ENCODE measurements around the gene PREB. TPM values are rescaled to one million over a fixed set of nuclear protein-coding genes. Genes with fewer than 3 reads are reported as not detected.
"Not testable (repeated sequence)": the region's sequence is repeated elsewhere in the genome, so short reads cannot be mapped to it uniquely, and the experiment has no call there.

Gene PREB
- total RNA-seq, 1 donor from 2014 or later, result 82.6 TPM

- DNase-seq (ENCODE audit: low spot score), result no peak
- no peak overlapping the region for H3K27ac Mint-ChIP-seq
- H3K9me3 Mint-ChIP-seq, result no peaks in the 10 kb centered on the region
- H3K4me1 Mint-ChIP-seq (ENCODE audit: low read depth), result peaks cover 10% of the 10 kb centered on the region
- intact Hi-C loops (cut with micrococcal nuclease), result no loop called here
- no peak overlapping the region for H3K4me3 Mint-ChIP-seq (ENCODE audit: low read depth)
- H3K36me3 Mint-ChIP-seq (ENCODE audit: low read depth), result peaks cover 49% of the 10 kb centered on the region
- H3K27me3 Mint-ChIP-seq (ENCODE audit: low read depth), result no peaks in the 10 kb centered on the region
Measured at GRCh38 chr2:27130396-27130795, 4.0 kb downstream of the PREB start.

GRCh38 chr2:27128668-27129571 is 5.5 kb downstream of the PREB start:
- no peak for DNase-seq (ENCODE audit: low spot score)
- Mint-ChIP-seq H3K27me3 (ENCODE audit: low read depth) (no peaks in the 10 kb centered on the region), H3K36me3 (ENCODE audit: low read depth) (peaks cover 46% of the 10 kb centered on the region), H3K4me1 (ENCODE audit: low read depth) (peaks cover 14% of the 10 kb centered on the region), H3K27ac (no peak overlapping the region), H3K9me3 (no peaks in the 10 kb centered on the region), H3K4me3 (ENCODE audit: low read depth) (no peak overlapping the region)
- intact Hi-C loops (cut with micrococcal nuclease), result no loop called here

GRCh38 chr2:27127883-27128667 is 6.4 kb downstream of the PREB start:
- DNase-seq (ENCODE audit: low spot score), result no peak
- H3K9me3 Mint-ChIP-seq, result no peaks in the 10 kb centered on the region
- intact Hi-C loops (cut with micrococcal nuclease), result no loop called here
- no peak overlapping the region for H3K4me3 Mint-ChIP-seq (ENCODE audit: low read depth)
- H3K27me3 Mint-ChIP-seq (ENCODE audit: low read depth), result peaks cover 1% of the 10 kb centered on the region
- no peak overlapping the region for H3K27ac Mint-ChIP-seq
- H3K4me1 Mint-ChIP-seq (ENCODE audit: low read depth), result peaks cover 12% of the 10 kb centered on the region
- peaks cover 40% of the 10 kb centered on the region for H3K36me3 Mint-ChIP-seq (ENCODE audit: low read depth)

DNA sequence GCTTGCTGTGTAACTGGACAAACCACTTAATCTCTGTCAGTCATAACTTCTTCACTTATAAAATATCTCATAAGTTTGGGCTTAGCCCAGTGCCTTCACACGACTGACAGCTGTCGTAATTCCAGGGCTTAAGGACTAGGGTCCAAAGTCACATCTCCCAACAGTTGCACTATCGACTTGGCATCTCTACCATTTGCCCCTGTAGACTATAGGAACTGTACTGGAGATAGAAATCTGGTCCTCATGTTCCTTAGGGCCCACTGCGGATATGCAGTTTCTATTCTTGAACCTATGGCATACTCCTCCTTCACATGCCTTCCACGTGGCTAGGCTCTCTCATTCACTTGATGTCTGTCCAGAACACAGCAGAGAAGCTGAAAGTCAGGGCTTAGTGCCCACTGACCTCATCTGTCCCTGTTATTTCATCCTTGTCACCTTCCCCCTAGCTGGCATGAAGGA is 8.2 kb downstream of the PREB start:
- no peak overlapping the region for H3K27ac Mint-ChIP-seq
- intact Hi-C loops (cut with micrococcal nuclease), result no loop called here
- peaks cover 25% of the 10 kb centered on the region for H3K36me3 Mint-ChIP-seq (ENCODE audit: low read depth)
- H3K4me1 Mint-ChIP-seq (ENCODE audit: low read depth), result peaks cover 12% of the 10 kb centered on the region
- no peak for DNase-seq (ENCODE audit: low spot score)
- H3K4me3 Mint-ChIP-seq (ENCODE audit: low read depth), result no peak overlapping the region
- H3K9me3 Mint-ChIP-seq, result no peaks in the 10 kb centered on the region
- peaks cover 12% of the 10 kb centered on the region for H3K27me3 Mint-ChIP-seq (ENCODE audit: low read depth)

DNA sequence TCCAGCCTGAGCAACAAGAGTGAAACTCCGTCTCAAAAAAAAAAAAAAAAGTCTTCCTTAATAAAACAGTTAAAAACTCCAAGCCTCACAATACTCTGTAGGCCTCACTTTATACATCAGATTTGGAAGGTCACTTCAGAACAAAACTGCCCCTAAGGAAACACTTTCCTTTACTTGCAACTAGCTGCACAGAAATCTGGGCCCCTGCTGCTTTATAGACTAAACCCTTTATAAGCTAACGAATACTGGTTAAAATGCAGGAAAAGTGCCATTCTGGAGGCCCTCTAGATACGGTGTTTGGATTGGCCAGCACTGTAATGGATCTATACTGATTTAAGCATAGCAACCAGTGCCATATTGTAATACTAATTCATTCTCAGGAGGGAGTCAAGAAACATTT is 9.3 kb downstream of the PREB start:
- H3K27me3 Mint-ChIP-seq (ENCODE audit: low read depth), result peaks cover 19% of the 10 kb centered on the region
- no peaks in the 10 kb centered on the region for H3K9me3 Mint-ChIP-seq
- no peak overlapping the region for H3K4me3 Mint-ChIP-seq (ENCODE audit: low read depth)
- intact Hi-C loops (cut with micrococcal nuclease), result no loop called here
- peaks cover 13% of the 10 kb centered on the region for H3K36me3 Mint-ChIP-seq (ENCODE audit: low read depth)
- DNase-seq (ENCODE audit: low spot score), result no peak
- no peak overlapping the region for H3K27ac Mint-ChIP-seq
- H3K4me1 Mint-ChIP-seq (ENCODE audit: low read depth), result peaks cover 12% of the 10 kb centered on the region

DNA sequence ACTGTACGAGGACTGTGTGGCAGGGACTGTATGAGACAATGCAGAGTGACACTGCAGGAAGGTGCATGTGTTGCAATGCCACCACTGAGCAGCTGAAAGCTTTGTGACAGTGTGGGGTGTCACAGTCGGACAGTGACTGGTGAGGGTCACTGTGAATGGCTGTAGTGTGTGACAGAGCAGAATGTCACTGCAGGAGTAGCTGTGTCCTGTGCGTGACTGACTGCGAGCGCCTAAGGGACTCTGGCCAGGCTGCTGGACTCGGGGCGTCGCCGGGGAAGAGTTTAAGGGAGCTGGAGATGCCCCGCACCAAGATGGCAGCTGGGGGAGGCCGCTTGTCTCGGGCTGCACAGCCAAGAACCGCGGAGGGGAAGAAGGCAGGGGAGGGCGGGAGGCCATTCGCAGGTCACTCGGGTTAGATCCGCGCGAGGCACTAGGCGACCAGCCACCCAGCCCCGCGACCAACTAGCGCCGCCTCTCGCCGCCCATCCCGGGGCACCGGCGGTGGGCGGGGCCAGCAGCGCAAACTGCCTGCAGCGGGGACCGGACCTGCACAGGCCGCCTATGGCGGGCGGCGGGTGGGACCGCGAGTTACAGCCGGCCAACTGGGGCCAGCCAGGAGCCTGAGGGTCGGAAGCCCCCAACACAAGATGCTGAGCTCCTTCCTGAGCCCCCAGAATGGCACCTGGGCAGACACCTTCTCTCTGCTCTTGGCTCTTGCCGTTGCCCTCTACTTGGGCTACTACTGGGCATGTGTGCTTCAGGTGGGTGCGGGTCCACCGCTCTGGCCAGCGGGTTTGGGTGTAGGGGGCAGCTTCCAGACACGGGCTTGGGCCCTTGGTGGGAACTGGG is 10.9 kb downstream of the PREB start, which contains the start of gene ABHD1:
ABHD1 (plus strand) TSS at position 514 of the 849 bp plus-strand sequence; CDS start at position 648, 134 bp downstream.
- peak; percentile 58 for DNase-seq (ENCODE audit: low spot score)
- Mint-ChIP-seq H3K9me3 (no peaks in the 10 kb centered on the region), H3K4me1 (ENCODE audit: low read depth) (peaks cover 17% of the 10 kb centered on the region), H3K4me3 (ENCODE audit: low read depth) (peak within 1 kb of the TSS; percentile 80), H3K27me3 (ENCODE audit: low read depth) (peaks cover 30% of the 10 kb centered on the region), H3K36me3 (ENCODE audit: low read depth) (no peaks in the 10 kb centered on the region), H3K27ac (peak within 1 kb of the TSS; percentile 62)
- intact Hi-C loops (cut with micrococcal nuclease), result loop anchor here (1.0 kb wide), 1 partner anchor 11 kb away; the partner anchor contains the start of gene PREB

DNA sequence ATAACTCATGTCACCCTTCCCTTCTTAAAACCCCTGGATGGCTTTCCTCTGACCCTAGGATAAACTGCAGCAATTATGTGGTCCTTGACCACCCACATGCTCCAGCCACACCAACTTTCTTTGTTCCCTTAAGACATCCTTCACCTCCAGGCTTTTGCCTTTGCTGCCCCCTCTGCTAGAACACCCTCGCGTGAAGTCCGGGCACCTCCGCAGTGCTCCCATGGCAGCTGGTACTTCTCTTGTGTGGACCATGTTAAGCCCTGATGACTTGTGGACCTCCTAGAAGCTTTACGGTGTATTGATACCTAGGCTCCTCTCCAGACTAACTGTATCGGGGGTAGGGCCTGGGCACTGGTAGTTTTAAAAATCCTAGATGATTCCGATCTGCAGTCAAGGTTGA is 11.6 kb downstream of the PREB start:
- Mint-ChIP-seq H3K4me3 (ENCODE audit: low read depth) (peak overlapping the region; percentile 80), H3K9me3 (no peaks in the 10 kb centered on the region), H3K27ac (no peak overlapping the region), H3K36me3 (ENCODE audit: low read depth) (no peaks in the 10 kb centered on the region), H3K27me3 (ENCODE audit: low read depth) (peaks cover 33% of the 10 kb centered on the region), H3K4me1 (ENCODE audit: low read depth) (peaks cover 17% of the 10 kb centered on the region)
- intact Hi-C loops (cut with micrococcal nuclease), result loop anchor here (1.0 kb wide), 1 partner anchor 12 kb away; the partner anchor contains the start of gene PREB
- no peak for DNase-seq (ENCODE audit: low spot score)

- peaks cover 39% of the 10 kb centered on the region for H3K27me3 Mint-ChIP-seq (ENCODE audit: low read depth)
- no peak overlapping the region for H3K4me3 Mint-ChIP-seq (ENCODE audit: low read depth)
- no peaks in the 10 kb centered on the region for H3K36me3 Mint-ChIP-seq (ENCODE audit: low read depth)
- no peaks in the 10 kb centered on the region for H3K9me3 Mint-ChIP-seq
- H3K27ac Mint-ChIP-seq, result no peak overlapping the region
- intact Hi-C loops (cut with micrococcal nuclease), result no loop called here
- peaks cover 17% of the 10 kb centered on the region for H3K4me1 Mint-ChIP-seq (ENCODE audit: low read depth)
- no peak for DNase-seq (ENCODE audit: low spot score)
Measured at GRCh38 chr2:27121906-27122305, 12.5 kb downstream of the PREB start.

DNA sequence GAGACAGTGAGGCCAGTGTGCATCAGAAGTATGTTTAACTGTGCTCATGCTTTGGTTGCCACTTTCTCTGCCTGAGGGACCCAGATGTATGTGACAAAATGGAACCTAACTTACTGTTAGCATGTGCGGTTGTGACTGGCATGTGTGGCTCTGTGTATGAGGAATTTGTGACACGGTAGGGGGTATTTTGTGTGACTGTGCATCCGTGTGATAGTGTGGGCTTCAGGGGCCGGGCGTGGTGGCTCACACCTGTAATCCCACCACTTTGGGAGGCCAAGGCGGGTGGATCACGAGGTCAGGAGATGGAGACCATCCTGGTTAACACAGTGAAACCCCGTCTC is 15.1 kb downstream of the PREB start:
- H3K9me3 Mint-ChIP-seq; H3K36me3 Mint-ChIP-seq (ENCODE audit: low read depth); intact Hi-C loops (cut with micrococcal nuclease); DNase-seq (ENCODE audit: low spot score): not testable (repeated sequence)
- Mint-ChIP-seq H3K27ac (peak overlapping the region; percentile 36), H3K4me1 (ENCODE audit: low read depth) (peaks cover 17% of the 10 kb centered on the region), H3K27me3 (ENCODE audit: low read depth) (peaks cover 39% of the 10 kb centered on the region), H3K4me3 (ENCODE audit: low read depth) (peak overlapping the region; percentile 77)

- Mint-ChIP-seq H3K27me3 (ENCODE audit: low read depth) (peaks cover 39% of the 10 kb centered on the region), H3K9me3 (no peaks in the 10 kb centered on the region), H3K4me3 (ENCODE audit: low read depth) (peak within 1 kb of the TSS; percentile 77), H3K36me3 (ENCODE audit: low read depth) (no peaks in the 10 kb centered on the region), H3K27ac (peak within 1 kb of the TSS; percentile 36), H3K4me1 (ENCODE audit: low read depth) (peaks cover 12% of the 10 kb centered on the region)
- intact Hi-C loops (cut with micrococcal nuclease), result no loop called here
- no peak for DNase-seq (ENCODE audit: low spot score)
Measured at GRCh38 chr2:27118525-27119329, 15.7 kb downstream of the PREB start, which contains the start of gene CGREF1. Gene CGREF1 (minus strand): TSS chr2:27119128. CDS start chr2:27104366, 14,762 bp downstream.

- Mint-ChIP-seq H3K27me3 (ENCODE audit: low read depth) (peaks cover 37% of the 10 kb centered on the region), H3K27ac (no peak overlapping the region), H3K36me3 (ENCODE audit: low read depth) (no peaks in the 10 kb centered on the region), H3K4me3 (ENCODE audit: low read depth) (peak overlapping the region; percentile 62), H3K4me1 (ENCODE audit: low read depth) (peaks cover 8% of the 10 kb centered on the region), H3K9me3 (no peaks in the 10 kb centered on the region)
- DNase-seq (ENCODE audit: low spot score), result no peak
- intact Hi-C loops (cut with micrococcal nuclease), result no loop called here
Measured at GRCh38 chr2:27117995-27118524, 16.4 kb downstream of the PREB start.

All from activated T-helper 2 cell treated with anti-CD3 and anti-CD28 coated beads, Interferon-gamma antibody, Interleukin-2, Interleukin-4, amounts not matched to agents 10 μg/mL and 5 μg/mL and 100 μg/mL, durations not matched to agents 14 hours and 24 hours and 36 hours (primary cell).